ENCODE measurements around the gene CBLB.
"Not testable (repeated sequence)": the region's sequence is repeated elsewhere in the genome, so short reads cannot be mapped to it uniquely, and the experiment has no call there.

CBLB gene

DNA sequence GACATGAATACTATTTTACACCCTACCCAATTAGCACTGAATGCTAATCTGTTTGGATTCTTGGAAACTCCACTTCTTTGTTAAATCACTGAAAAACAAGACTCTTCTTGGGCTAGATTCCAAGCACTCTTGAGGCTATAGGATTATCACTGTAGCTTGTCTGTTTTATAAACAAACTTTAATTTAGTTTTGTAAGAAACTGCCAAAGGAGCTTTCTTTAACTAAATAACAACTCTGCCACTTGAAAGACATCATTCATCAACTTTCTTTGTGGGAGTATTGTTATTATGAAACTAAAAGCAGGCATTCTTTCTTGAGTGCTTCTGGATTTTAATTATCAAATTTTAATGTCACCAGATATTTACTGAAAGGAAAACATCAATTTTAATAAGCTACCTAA is 24.1 kb downstream of the CBLB start:
- DNase-seq, result no peak

DNA sequence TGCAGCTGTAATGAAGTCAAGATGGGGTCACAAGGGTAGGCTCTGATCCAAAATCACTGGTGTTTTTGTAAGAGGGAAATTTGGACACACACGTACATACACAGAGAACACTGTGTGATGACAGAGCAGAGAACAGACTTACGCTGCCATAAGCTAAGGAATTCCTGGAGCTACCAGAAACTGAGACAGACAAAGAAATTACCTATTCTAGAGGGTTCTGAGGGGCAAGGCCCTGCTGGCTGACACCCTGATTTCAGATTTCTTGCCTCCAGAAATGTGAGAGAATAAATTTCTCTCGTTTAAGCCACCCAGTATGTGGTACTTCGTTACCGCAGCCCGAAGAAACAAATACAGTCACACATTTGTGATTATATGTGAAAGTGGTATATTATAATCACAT is 24.8 kb downstream of the CBLB start:
- DNase-seq, result no peak

DNA sequence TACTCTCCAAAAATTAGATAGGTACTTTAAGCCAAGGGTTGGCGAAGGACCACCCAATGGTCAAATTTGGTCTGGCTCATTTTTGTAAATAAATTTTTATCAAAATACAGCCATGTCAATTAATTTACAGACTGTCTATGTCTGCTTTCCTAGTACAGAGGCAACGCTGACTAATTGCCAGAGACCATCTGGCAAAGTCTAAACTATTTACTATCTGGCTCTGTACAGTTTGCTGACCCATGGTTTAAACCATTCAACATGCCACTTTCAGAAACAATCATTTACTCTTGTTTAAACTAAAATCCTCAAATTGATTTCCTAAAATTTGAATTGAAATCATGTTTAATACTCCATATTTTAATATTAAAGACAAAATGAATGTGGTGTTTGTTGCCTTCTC is 25.9 kb downstream of the CBLB start:
- no peak for DNase-seq

DNA sequence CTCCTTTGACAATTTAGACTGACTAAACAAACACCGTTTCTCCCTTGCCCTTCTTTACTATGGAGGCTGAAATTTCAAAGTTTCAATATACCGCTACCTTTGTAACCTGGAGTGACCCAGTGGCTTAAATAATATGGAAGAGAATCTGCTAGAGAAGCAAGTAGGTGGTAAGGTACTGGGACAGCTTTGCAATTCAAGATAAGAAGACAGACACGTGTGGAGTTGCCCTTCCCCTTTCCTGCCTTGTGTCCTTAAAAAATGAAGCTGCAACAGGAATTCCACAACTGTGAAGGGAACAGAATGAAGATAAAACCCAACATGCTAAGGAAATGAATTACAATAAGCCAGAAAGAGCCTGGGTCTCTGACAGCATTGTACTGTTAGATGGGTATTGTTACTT is 26.4 kb downstream of the CBLB start:
- no peak for DNase-seq

DNA sequence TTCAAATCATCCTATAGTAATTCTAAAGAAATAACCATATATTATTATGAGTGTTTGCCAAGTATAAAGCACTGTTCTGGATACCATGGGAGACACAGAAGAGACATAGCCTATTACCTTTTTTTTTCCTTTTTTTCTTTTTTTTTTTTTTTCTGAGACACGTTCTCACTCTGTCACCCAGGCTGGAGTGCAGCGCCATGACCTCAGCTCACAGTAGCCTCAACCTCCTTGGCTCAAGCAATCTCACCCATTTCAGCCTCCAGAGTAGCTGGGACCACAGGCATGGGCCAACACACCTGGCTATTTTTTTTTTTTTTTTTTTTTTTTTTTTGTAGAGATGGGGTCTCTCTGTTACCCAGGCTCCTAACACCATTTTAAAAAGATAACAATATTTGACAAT is 30.9 kb downstream of the CBLB start:
- no peak for DNase-seq

DNA sequence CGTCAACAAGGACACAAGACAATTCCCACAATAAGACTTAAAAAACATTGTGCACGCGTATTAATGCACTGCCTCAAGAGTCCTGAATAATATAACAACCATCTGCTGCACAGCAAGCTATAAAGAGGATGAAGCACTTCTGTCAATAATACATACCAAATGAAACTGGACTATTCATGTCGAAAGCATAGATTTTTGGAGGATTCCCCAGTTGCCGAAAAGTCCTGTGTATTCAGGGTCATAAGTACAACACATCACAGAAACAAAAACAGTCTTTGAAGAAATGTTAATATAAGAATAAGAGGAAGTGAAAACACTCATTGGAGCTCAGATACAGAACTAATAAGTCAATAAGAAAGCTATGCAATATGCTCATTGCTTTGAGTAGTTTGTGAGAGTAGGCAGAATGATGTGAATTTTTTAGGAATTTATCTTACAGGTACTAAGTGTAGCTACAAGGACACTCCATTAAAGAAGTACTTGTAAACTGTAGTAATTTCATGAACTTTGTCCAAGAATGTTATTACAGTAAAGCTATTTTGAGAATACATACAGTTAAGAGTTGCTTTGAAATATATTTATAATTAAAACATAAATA is 31.6 kb downstream of the CBLB start:
- no peak for DNase-seq

DNA sequence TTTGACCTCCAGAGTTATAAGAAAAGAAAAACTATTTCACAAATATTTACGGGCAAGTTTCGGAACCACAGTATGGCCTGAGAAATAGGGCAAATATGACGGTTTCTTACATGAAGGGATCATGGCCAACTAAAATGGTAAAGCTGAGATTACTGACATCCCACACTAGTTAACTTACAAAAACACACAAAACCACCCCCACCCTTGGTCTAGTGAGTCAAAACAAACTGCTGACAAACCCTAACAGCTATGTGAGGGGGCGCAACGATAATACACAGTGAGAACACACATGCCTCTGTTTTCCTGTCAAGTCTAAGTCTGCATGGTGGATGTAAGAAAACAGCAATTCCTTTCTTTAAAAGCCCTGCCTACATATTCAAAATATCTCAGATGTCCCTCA is 32.3 kb downstream of the CBLB start:
- DNase-seq, result no peak

DNA sequence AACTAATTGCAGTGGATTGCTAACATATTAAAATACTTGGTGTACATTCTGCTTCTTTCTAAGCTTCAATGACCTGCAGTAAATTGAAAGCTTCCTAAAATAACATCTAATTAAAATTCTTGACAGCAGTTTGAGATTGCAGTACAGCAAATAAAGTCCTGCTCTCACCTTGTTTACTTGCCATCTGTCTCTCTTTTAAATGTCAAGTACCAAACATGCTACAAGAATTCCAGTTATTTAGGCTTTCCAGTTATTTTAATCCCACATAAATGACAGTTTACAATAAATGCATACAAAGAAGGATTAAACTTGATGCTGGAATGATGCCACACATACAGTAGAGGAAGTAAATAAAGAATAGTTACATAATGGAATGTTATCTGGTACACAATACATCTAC is 33.2 kb downstream of the CBLB start:
- no peak for DNase-seq

DNA sequence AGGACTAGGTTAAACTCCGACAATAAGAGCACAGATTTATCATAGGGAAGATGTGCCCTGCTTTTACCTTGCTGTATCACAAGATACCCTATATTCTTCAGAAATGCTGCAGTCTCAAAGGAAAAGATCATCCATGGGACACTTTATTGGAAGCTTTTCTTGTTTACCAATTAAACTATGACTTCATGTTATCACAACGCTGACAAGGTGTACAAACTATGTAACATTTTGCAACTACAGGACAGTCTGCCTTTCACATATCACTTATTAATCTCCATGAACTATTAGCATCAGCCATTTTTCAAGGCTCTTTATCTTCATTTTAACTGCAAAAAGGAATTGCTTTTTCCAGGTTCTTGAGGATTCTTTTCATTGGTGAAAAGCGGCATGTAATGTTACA is 34.0 kb downstream of the CBLB start:
- DNase-seq, result no peak

DNA sequence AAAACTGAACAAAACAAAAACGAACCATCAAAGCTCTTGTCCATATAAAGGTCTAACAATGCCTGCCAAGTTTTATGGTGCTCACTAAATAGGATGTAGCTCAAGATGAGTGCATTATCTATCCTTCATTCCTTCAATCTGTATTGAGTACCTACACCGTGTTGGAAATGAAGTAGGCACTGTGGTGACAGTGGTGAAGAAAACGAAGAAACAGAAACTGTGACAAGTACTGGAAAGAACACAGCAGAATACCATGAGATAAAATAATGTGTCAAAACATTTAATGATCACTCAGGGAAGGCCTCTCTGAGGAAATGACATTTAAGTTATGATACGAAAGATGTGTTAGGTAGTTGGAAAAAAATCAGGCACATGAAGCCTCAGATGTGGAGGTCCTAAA is 36.2 kb downstream of the CBLB start:
- DNase-seq, result no peak

DNA sequence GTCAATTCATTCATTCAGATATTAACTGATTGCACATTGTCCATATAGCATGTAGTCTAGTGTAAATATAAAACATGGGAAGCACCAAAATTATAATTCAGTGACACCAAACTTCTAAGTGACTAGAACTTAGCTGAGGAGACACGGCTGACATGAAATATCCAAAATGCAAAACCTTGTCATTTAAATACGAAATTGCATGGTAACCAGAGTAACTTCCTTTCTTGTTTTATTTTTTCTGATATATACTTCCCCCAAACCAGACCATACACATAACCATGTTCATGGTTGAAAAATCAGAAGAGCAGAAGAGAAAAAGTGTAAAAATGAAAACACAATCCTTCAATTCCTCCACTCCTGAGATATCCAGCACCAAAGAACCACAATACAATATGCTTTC is 38.0 kb downstream of the CBLB start:
- DNase-seq, result no peak

DNA sequence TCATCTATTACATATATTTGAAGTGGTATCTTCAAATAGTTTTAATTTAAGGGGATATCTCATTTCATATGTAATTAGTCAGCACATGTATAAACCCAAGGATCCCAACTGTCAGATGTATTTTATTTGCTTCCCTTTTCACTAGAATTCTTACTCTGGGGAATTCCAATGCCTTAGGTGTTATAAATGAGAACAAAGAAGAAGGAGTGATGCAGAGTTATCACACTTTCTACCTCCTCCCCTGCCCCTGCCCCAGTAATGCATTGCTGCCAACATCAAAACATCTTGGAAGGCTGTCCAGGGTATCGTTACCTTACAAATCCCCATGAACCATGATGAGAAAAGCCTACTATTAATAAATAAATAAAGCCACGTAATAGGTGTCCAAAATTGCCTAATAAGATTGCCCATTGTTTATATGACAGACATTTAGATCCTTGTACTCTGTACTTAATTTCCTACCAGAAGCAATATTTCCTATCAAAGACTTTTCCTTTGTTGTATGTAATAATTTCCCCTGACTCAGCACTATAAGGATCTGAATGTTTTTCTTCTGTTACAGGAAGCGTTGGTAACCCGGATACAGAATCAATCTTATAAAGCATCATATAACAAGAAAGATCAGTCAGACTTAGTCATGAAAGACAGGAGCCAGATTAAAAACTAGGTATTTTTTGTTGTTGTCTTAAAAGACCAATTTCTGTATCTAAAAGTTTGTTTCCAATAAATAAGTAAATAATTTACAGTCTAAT is 38.8 kb downstream of the CBLB start:
- DNase-seq, result no peak

DNA sequence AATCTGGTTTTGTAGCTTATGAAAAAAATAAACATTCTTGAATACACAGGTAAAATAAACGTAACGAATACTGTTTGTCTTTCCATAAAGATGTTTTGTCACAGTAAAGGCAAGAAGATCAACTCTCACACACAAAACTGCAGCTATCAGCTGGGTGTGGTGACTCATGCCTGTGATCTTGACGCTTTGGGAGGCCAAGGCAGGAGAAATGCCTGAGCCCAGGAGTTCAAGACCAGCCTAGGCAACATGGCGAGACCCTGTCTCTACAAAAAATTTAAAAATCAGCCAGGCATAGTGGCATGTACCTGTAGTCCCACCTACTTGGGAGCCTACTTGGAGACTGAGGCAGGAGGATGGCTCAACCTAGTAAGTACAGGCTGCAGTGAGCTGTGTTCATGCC is 39.6 kb downstream of the CBLB start:
- DNase-seq, result no peak

DNA sequence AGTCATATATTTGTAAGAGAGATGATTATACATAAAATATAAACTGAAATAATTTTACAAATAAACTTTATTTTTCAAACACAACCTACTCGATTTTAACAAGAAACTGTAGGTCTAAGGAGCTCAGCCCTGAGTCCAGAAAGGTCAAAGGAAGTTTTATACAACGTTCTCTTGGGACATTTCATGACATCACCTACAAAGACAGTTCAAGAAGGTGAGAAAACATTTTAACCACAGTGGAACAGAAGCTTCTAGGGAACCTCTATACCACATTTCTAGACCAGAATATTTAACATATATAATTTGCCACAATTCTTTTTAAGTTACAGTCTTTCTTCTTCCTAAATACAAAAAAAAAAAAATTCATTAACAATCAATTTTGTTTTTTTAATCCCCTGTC is 40.1 kb downstream of the CBLB start:
- no peak for DNase-seq

DNA sequence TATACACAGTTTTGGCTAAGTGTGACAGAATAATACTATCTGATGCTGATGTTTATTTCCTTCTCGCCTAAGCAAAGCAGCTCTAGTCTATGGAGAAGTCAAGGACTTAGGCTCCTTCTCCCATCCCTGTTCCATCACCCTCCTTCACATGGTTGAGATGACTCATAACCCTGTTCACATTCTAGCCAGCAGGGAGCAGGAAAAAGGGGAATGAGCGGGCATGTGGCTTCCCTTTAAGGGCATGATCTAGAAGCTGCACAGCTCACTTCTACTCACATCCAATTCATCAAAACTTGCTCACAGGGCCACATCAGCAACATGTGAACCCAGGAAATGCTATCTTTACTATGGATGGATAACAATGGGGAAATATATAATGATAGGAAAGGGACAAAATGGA is 40.9 kb downstream of the CBLB start:
- DNase-seq, result no peak

DNA sequence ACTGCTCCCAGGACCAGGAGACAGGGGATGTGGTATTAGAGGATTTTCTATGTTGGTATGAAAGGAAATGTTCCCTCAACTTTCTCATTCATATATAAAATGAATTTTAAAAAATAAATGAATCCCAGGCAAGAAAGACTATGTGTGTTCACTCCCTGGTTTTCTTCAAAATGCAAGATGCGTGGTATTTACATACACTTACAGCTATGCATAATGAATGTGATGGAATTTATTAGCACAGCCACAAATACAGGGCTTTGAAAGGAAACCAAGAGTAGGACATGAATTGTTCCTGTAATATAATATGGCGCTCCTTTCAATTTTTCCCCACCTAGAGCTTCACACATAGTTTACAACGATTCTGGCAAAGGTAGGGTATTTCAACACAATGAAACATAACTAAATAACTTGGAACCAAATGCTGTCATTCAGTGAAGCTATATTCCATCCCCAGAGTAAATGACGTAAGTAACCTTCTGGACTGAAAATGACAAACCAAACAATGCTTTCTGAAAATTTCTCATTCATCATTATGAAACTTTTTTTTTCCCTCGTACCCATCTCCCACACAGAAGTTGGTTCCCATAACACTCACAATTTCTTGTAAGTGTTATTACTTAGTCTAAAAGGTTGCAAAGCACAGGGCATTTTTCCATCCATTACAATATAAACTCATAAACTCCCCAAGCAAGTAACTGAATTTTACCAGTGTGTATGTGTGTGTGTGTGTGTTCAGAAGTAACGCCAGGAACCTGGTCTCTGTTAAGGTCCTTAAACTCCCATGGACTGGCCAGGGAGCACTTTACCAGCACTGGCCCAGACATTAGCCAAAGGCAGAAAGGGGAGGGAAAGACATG is 41.8 kb downstream of the CBLB start:
- no peak for DNase-seq

DNA sequence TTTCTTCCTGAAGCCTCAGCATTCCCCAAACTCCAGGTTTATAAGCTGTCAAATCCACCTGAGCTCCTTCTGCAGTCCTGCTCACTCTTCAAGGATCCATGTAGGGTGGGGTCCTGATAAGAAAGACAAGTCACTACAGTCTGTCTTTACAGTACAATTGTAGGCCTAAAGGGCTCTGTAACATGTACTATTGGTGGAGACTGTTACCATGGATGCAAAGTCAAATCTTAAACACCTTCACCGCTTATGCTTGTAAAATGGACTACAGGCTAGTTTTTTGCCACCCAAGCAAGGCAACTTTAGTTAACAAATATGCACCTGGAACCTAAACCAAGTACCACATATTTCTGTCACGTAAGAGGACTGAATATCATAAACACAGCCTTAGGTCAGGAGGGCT is 44.7 kb downstream of the CBLB start:
- no peak for DNase-seq

DNA sequence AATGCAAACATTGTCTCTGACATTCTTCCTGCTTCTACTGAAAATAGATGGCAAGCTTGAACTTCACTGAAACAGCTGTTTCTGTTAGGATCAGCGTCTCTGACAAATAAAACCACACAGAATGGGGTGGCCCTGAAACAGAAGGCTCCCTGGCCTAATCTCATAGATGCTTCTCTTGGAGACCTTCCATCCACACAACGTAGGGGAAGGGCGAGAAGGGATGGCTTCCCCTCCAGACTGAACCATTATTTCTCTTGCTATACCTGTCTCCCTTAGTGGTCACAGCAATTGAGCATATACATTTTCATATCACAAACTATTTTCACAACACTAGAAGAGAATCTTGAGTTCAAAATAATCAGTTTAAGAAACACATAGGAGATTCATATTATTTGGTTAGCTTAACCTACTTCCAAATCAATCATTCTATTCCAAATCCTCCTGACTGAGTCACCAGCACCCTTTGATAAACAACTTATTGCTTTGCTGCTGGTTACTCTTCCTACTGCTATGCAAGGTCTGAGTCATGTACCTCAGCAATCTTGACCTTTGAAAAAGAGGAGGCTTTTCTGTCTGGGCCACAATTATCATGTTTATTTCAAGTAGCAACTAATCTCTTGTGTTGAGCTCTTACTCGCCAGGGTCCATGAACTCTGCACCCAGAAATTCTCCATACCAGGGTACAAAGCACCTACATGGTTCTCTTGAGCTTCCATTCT is 45.5 kb downstream of the CBLB start:
- no peak for DNase-seq

DNA sequence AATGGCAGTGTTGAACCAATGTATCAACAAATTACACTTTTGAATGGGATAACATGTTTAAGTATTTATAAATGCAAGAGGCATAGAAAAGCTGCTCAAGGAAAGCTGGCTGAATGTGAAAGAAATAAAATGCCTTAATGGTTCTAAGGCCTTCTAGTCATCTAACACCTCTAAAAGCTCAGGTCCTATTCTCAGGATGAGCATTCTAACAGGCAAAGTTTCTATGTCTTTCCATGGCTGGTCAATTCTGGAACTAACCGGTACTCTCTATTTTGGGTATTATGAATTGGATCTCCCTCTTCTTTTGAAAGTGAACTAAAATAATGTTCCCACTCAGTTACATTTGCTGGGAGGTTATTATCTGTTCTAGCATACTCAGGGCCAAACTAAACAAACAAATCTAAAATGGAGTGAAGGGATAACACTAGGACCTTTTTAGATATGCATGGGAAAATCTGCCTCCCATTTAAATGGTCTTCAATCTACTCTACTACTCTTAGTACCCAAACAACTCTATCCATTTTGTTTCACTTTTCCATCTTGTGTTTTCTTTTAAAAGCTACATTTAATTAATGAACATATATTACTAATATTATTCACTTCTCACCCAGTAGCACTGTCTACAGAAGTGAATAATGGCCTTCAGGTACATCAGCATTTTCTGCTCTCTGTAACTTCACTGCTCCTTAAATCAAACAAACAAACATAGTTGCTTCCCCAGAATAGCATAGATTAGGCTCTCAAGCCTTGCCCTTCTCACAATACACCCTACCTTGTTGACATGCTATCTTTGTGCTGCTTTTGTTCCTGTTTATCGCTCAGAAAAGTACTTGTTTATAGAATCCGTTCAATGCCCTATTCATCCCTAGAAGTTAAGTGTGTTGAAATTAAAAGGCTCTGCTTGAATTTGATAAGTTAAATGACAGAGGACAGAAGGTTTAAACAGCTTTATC is 46.4 kb downstream of the CBLB start:
- DNase-seq, result no peak

DNA sequence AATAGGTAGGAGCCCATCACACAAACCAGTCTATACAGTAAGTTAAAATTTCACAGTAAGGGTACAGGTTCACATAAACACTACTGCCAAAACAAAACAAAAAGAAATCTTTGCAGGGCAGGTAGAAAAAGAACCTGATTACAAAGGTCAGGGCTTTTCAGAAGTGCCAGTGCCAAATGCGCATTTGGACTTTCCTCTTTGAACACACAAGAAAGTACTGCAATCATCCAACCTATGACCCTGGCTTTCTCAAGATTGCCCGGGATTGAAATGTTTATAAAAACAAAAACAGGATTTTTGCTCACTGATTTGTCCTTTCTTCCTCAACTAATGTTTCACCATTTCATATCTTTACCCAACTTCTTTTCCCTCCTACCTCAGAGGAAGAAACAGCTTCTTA is 47.4 kb downstream of the CBLB start:
- no peak for DNase-seq

DNA sequence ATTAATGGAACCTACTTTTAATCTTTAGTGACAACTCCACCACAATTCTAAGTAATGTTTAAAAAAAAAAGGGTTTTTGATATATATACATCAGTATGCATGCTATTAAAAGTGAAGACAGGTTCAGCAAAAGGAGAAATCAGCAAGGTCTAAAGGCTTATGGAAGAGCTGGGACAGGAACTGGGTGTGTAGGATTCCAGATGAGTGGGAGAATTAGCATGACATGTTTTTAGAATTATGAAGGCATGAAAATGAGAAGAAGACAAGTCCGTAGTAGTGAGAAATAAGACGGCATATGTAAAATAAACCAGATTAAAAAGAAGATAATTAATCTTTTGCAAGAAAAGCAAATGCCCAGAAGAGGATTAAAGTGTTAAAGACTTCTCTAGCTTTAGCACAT is 52.0 kb downstream of the CBLB start:
- no peak for DNase-seq

DNA sequence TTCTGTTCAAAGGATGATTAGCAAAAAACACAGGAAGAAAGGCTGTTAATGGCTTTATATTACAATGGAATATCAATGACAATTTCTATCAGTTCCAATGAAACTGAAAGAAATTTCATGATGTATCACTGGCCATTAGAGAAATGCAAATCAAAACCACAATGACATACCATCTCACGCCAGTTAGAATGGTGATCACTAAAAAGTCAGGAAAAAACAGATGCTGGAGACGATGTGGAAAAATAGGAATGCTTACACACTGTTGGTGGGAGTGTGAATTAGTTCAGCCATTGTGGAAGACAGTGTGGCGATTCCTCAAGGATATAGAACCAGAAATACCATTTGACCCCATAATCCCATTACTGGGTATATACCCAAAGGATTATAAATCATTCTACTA is 53.5 kb downstream of the CBLB start:
- not testable (repeated sequence) for DNase-seq

Data from AML-193 (cell line).